C4-2B (cell line): ENCODE results near the gene CHURC1.

Experiments used
- H3K27ac ChIP-seq: fragments of 450-650 bp; 2 replicates; pipeline ENCODE4 v1.5.1; 2017
- CTCF ChIP-seq: fragments of 450-650 bp; conservative IDR thresholded peaks from 2 replicates; pipeline ENCODE4 v1.5.1; 2017; ENCODE audit warnings: mild to moderate bottlenecking
- ZFX ChIP-seq: fragments of 450-650 bp; IDR thresholded peaks from 2 replicates; pipeline ENCODE4 v1.6.1; 2017

The CHURC1 gene

DNA sequence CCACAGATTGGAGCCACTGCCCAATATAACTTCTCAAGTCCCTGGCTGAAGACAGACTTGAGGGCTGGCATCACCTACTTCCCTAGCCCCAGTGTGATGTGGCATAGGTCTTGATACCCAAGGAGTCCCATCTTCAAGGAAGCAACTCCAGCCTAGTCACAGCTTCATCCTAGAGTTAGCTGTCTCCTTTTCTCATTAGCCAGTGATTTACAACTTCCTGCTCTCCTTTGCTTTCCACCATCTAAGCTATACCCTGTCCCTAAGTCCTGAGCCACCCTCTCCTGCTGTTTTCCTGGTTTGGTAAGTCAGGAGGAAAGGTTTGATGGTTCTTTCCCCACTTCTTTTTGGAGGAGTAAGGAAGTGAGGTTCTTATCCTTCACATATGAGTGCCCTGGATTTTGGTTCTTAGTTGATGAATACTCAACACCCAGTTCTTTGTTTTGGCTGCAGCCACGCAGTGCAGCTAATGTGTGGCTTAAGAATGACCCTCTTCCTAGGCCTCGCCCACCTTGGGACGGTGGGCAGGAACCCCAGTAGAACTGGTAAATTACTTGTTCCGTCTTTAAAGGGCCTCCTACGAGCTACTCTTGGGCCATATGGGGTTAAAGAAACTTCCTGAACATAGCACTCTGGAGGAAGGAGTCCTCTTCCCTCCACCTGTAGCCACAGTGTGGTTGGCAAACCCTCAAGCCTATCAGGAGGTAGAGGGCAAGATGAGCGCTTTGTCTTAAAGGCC lies 32.2 kb downstream of the CHURC1 start:
- no peak overlapping the region for H3K27ac ChIP-seq
- TF ChIP-seq ZFX (no peak), CTCF (no peak)

DNA sequence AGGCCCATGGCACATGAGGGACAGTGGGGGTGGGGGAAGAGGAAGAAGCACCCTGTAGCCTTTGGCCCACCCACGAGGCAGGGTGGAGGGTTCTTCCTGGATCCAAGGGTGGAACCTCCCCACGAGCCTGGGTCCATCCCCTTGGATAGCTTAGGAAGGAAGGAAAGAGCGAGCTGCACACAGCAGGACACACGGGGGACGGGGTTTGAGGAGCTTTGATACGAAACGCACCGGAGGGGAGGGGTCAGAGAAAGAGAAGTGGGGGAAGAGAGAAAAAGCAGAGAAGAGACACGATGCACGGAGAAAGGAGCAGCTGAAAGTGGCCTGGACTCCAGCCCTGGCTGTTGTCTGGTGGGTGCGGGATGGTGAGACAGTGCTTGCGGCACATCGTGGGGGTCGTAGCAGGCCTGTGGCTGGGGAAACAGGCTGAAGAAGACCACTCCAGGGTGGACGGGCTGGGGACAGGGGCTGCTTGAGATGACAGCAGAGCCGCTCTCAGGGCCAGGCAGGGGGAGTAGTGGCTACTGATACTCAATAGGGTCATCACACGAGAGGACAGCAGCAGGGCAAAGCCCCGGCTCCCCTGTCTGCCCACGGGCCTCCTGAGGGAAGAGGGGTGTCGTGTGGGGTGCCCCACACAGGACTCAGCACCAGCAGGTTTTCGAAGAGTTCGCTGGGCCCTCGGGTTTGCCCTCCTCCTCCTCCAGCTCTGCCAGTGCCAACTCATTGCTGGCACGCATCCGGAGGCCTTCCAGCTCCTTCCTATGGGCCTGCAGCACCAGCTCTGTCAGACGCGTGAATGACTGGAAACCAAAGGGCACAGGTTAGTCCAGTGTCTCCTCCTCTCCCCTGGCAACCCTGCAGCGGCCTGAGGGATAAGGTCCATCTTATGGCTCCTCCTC lies 33.7 kb downstream of the CHURC1 start:
- TF ChIP-seq CTCF = no peak
- TF ChIP-seq ZFX = no peak
- H3K27ac ChIP-seq = no peak overlapping the region

GRCh38 chr14:64948612-64949210 lies 34.5 kb downstream of the CHURC1 start:
- H3K27ac ChIP-seq = no peak overlapping the region
- no peak for TF ChIP-seq CTCF

GRCh38 chr14:64950889-64951288 lies 36.6 kb downstream of the CHURC1 start:
- TF ChIP-seq CTCF = no peak
- no peak for TF ChIP-seq ZFX
- no peak overlapping the region for H3K27ac ChIP-seq

GRCh38 chr14:64951291-64951690 lies 37.0 kb downstream of the CHURC1 start:
- no peak overlapping the region for H3K27ac ChIP-seq
- TF ChIP-seq ZFX (no peak), CTCF (no peak)

DNA sequence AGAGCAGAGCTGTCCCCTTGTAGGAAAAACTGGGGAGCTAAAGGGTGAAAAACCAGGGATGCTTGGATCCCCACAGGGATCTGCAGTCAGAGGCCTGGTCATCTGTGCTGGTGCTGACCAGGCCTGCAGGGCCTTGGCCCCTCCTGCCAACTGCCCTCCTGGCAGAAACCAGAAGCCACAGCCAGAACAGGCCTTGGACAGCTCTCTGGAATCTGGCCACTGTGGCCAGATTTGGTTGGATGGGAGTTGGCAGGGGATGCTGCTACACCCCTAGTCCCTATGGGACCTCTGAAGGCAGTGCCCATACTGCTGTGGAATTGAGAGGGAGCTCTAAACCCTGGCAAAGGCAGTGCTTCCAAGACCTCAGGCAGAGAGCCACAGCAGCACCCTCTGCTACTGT lies 37.5 kb downstream of the CHURC1 start:
- no peak overlapping the region for H3K27ac ChIP-seq
- no peak for TF ChIP-seq CTCF
- TF ChIP-seq ZFX = no peak
